HG03575 (cell line): ENCODE measurements around the gene SPRR4.

Source experiments
- ATAC-seq: cut with Tn5 transposase; IDR thresholded peaks from one replicate; pipeline ENCODE4 v1.9.1; 2021; ENCODE audit not compliant: unreplicated experiment, insufficient number of reproducible peaks, low FRiP score; ENCODE audit errors: extremely low read depth

Gene SPRR4

DNA sequence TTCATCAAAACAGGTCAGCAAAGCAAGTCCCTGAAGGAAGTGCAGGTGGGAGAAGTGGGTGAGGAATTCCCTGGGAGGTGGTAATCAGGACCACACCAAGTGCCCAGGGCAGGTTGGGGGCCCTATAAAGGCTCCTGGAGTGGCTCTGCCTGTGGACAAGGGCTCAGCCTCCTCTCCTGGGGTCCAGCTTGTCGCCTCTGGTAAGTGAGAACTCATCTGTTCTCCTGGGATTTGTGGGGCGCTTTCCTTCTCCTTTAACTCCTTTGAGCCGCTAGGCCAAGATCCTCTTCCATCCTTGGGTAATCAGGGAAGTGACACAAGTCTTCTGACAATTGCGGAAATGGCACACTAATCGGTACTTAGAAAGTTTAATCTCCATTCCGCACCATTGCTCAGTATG, at the start of gene SPRR4:
TSS of gene SPRR4 (plus strand) at position 154 of the 400 bp plus-strand sequence. CDS start 1,243 bp downstream, outside the sequence.
- ATAC-seq: no peak

GRCh38 chr1:152924191-152924590, 46.3 kb upstream of the SPRR4 start:
- no peak for ATAC-seq

DNA sequence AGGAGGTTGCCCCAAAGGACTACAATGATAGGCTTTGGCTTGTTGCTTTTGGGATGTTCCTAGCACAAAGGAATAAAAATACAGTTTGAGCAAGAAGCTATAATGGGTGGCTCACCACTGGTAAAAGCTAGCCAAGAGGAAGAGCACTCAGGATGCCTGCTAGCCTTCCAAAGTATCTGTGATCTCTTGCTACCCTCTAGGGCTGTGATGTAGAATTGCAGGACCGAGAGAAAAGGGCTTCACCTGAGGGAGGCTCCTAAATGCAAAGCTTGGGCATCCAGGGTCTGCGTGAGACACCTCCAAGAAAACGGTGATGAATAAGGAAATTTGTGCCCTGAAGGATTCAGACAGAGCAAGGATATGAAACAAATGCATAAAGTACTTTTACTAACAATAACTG, 44.4 kb upstream of the SPRR4 start:
- ATAC-seq: no peak

DNA sequence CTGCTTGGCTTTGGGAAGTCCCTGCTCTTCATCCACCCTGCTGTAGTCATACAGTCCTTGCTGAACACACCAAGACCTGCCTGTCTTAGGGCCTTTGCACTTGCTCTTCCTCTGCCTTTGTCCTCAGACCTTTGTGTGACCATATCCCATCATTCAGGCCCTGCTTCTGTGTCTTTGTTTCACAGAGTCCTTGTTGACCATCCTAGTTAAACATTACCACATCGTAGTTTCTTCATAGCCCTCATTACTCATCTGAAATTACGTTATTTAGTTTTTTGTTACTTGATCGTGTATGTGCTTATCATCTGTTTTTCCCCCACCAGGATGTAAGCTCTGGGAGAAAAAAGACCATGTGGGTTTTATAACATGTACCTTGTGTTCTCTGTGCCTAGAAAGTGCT, 41.8 kb upstream of the SPRR4 start:
- no peak for ATAC-seq

DNA sequence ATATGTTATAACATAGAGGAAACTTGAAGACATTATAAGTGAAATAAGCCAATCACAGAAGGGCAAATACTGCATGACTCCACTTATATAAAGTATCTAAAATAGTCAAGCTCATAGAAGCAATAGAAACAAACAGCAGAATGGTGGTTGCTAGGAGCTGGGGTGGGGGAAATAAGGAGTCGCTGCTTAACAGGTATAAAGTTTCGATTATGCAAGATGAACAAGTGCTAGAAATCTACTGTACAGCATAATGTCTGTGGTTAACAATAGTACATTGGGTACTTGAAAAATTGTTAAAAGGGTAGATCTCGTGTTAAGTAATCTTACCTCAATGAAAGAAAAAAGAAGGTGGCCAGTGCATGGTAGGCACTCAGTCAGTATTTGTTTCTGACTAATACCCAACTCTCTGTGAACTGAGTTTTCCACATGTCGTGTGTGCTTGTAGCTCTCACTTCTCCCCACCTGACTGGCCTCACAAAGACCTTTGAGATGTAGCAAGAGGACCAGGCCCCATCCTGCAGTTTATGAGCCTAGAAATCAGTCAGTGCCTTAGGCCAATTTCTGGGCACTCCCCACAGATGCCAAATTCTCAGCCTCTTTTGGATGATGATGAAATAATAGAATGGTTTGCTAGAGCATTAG, 38.2 kb upstream of the SPRR4 start:
- no peak for ATAC-seq

DNA sequence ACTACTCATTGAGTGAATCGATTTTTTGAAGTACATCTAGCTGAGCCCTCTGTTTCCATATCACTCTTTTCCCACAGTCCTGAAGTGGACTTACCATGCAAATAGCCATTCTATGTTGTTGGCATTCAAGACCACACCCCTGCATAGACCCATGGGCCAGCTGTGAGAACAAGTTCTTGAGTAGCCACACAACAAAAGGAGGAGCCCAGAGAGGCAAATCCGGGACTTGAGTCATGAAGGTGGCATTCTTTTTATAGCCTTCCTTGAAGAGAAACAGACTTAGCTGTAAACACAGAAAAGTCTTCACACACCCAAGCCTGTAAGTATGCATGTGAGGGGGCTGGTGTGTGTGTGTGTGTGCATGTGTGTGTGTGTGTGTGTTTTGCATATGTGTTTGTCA, 37.3 kb upstream of the SPRR4 start:
- no peak for ATAC-seq

DNA sequence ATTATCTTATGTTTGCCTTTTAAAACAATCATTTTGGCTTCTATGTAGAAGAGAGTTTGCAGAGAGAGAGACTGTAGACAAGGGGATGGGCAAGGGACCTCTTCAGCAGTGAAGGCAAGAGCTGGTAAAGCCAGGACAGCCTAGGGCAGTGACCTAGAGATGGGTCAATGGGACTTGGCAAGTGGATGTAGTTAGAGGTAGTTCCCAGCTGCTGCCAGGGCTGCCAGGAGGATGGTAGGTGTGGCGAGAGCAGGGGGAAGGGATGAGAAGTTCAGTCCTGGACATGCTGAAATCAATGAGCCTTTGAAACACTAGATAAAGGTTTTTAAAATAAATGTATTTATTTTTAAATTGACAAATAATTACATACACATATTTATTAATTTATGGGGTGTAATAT, 29.8 kb upstream of the SPRR4 start:
- ATAC-seq: no peak

- no peak for ATAC-seq
These were observed 29.3 kb upstream of the SPRR4 start for GRCh38 chr1:152941037-152941711.

DNA sequence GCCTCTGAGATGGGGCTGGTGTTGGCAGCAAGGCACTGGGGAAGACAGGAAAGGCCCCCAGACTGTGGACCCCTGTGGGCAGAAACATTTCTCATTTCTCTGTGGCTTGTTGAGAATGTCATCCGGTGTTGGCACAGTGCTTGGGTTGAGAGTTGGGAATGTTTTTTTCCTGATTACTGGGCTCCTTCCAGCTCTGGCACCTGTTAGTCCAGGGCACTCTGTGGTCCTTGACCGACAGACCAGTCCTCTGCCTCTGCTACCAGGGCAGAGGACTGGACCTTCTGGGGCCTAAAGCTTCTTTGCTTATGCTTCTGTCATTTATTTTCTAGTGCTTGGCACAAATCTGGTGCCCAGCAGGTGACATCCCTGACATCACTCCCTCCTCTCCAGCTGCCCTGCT, 28.3 kb upstream of the SPRR4 start:
- no peak for ATAC-seq

DNA sequence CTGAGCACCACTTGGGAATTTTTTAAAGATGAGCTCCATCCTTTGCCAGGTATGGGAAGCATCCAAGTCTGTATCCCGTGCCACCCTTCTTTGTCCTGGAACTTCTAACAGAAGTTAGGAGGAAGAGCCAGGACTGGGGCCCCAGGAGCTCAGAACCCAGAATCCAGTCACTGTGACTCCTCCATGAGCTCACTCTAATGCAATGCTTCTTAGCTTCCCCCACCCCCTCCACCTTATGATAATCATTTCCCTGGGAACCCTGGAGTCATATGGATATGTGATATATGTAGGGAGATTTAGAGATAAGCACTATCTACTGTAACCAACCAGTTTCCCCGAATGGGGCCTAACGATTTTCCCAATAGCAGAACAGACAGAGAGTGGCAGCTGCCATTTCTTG, 24.2 kb upstream of the SPRR4 start:
- ATAC-seq: no peak

GRCh38 chr1:152946651-152947256, 23.7 kb upstream of the SPRR4 start, which contains the start of gene SPRR5:
SPRR5 (plus strand) TSS chr1:152947206; CDS start chr1:152948555, 1,349 bp downstream.
- ATAC-seq: no peak

DNA sequence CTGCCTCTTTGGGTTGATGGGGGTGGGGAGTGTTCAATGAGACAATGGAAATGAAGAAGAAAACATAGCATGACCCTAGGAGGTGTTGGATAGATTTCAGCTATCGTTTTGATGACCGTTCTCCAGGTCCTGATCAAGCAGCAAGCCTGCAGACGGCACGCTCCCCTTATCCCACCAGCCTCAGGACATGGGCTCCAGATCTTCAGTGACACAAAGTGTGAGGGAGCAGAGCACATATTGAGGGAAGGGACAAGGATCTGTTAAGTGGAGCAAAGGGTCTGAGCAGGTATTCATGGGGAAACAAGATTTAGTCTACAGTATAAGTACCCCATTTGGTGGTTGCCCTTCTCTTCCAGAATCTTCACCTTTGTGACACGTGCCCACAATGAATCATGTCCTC, 18.7 kb upstream of the SPRR4 start:
- no peak for ATAC-seq

DNA sequence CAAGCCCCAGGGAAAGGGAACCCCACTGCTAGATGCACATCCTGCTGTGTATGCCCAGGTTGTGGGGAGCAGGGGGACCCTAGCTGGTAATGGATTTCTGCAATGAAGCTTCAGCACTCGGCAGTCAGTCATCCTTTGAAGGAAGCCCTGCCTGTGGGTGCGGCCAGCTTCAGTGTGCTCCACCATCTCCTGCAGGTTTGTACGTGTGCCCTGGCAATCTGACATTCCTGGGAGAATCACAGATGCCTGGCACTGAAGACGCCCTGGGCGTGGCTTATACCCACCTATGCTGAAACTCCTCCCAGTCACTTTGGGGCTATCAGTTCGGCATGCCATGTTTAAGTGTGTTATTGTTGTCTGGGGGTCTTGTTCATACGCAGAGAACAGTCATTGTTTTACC, 16.7 kb upstream of the SPRR4 start:
- ATAC-seq: no peak

DNA sequence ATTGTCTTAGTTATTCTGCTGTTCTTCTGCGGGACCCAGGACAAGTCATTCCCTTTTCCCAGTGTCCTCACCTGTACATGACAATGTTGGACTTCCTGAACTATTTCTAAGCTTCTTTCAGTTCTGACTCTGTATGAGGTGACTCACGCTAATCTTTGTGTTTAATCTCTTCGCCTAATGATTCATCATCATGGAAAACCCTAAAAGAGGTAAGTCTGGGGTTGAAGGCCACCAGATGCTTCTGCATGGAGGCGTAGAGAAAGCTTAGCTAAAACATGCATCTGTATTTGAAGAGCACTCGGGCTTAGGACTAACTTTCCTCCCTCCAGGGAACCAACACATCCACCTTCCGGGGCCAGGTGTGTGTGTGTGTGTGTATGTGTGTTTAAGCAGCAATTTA, 16.0 kb upstream of the SPRR4 start:
- ATAC-seq: no peak

- no peak for ATAC-seq
These were observed 12.9 kb upstream of the SPRR4 start for GRCh38 chr1:152957561-152957960.

DNA sequence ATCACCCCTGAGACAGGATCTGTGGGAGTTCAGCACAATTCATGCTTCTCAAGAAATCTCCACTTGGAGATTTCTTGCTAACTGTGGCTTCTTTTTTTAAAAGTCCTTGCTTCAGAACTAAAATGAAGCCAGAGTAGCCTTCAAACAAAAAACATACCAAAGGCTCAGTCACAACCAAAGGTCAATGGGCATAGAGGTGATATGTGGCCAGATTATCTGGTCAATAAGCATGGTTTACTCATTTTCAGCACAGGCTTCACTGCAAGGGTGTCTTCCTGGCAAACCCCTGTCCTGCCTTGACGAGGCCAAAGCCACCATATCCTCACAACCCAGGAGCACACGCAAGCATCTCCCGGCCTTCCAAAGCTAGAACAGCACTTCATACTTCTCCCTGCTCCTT, 11.2 kb upstream of the SPRR4 start:
- ATAC-seq: no peak

DNA sequence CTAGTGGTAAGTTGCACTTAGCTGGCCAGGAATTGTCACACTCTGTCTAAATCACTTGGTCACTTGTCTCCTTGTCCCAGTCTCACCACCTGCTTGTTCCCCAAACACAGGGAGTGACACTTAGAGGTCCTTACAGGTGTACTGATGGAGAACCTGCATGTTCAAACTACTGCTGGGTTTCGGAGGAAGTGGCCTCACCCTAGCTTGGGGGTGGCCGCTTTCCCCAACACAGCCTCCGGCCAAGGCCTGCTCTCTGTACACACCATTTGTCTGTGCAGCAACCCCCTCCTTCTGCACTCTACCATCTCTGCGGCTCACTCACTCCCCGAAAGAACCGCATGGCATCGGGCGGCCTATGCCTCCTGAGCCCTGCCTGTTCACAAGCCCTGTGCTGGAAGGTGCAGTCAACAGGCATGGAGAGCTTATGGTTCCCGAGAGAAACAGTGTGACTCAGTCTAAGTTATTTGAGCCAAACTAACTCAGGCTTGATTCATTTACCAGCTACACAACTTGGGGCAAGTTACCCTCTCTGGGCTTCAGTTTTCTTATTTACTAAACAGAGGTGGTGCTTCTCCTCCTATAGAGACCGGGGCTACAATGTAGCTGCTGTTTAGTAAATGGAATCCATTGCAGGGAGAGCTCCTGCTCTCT, 10.5 kb upstream of the SPRR4 start:
- no peak for ATAC-seq

- ATAC-seq: no peak
These were observed 9.9 kb upstream of the SPRR4 start for GRCh38 chr1:152960452-152961044.

GRCh38 chr1:152961226-152961891, 9.1 kb upstream of the SPRR4 start:
- no peak for ATAC-seq
